NCI-H2227 treated with DMSO at 0.1 percent for 48 hours (cell line): ENCODE results near the gene KRTAP12-2.

ENCODE experiments used
- DNase-seq: peaks from one replicate; lab custom pipeline; 2025; lab: John Stamatoyannopoulos, UW

The KRTAP12-2 gene

GRCh38 chr21:44626673-44627143 is 40.0 kb downstream of the KRTAP12-2 start, which contains the start of gene KRTAP10-9:
TSS of gene KRTAP10-9 (plus strand) at chr21:44627093. CDS start at chr21:44627172, 79 bp downstream.
- DNase-seq, result no peak

DNA sequence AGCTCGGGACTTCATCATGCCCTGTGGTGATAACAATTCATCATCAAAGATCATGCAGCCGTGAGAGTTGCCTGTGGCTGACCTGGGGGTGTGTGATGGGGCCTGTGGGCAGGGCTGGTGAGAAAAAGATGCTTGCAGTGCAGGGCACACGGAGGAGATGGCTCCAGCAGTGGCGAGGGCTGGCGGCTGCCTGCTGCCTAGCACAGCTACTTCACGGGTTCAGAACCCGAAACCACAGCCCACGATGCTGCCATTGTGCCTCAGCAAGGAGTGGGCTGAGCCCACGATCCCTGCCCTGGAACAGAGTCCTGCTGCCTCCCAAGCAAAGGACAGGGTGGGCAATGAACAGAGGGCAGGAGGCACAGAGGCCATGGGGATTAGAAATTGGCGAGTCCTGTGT is 40.5 kb downstream of the KRTAP12-2 start:
- no peak for DNase-seq

- no peak for DNase-seq
Observed at GRCh38 chr21:44625756-44626155, 41.0 kb downstream of the KRTAP12-2 start.

DNA sequence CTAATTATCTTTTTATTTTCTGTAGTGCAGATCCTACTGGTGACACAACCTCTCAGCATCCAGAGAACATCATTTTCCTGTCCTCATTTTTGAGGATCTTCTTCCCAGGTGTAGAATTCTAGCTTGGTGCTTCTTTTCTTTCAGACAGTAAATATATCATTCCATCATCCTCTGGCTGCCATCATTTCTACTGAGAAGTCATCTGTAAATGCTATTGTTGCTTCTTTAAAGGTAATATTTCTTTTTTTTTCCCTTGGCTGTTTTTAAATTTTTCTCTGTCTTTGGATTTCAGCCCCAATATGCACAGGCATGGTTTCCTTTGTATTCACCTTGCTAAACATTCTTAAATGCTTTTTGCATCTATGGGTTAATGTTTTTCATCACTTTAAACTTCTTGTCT is 43.2 kb downstream of the KRTAP12-2 start:
- no peak for DNase-seq

DNA sequence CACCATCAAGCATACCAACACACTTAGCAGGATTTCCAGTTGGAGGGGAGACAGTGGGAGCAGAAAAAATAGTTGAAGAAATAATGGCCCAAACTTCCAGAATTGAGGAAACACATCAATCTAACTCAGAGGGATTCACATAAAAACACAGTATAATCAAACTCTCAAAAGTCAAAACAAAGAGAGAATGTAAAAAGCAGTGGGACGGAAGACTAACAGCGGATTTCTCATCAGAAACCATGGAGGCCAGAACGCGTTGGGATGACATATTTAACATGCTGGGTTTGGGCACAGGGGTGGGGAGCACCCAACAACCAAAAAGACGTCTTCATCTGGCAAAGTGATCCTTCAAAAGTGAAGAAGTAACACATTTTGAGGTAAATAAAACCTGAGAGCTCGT is 46.8 kb downstream of the KRTAP12-2 start:
- no peak for DNase-seq

- no peak for DNase-seq
Observed at GRCh38 chr21:44618909-44619308, 47.8 kb downstream of the KRTAP12-2 start.

DNA sequence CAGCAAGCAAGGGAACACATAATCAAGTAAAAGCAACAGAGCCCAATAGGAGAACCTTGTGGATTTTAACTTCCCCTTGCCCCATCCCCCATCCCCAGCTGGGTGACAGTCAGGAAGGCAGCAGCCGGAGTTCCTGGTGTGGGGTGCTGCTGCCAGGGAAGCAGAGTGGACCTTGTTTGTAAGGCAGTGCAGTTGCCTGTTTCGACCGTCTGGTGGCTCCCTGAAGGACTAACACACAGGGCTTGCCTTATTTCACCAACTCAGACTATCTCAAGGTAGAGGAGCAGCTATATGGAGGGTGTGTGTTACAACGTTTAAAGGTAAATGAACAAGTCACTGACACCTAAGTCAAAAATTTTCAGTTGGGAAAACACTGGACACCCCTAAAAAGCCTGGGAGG is 48.2 kb downstream of the KRTAP12-2 start:
- DNase-seq, result no peak

DNA sequence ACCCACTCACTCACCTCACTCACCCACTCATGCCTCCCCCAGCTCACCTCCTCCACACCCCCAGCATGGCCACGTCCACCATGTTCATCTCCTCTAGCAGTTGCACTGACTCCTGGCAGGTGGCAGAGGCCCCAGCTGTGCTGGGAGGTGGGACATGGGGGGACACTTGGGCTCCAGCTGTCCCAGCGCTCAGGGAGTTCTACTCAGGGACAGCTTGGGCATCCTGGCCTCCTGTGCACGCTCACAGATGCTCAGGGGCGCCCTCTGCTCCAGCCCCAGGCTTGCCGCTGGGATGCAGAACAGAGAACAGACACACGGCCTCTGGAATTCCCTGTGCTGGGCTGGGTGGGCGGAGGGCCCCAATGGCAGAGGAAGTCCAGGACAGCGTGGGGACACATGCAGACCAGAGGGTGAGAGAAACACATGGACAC is 49.6 kb downstream of the KRTAP12-2 start:
- no peak for DNase-seq

- no peak for DNase-seq
Observed at GRCh38 chr21:44616591-44616926, 50.2 kb downstream of the KRTAP12-2 start.
